UCSD-AML1 (cell line): ENCODE data around the gene THAP8.

Experiments used
- DNase-seq: peaks from one replicate; lab custom pipeline; 2025; ENCODE audit not compliant: unreplicated experiment; lab: John Stamatoyannopoulos, UW

THAP8 gene

DNA sequence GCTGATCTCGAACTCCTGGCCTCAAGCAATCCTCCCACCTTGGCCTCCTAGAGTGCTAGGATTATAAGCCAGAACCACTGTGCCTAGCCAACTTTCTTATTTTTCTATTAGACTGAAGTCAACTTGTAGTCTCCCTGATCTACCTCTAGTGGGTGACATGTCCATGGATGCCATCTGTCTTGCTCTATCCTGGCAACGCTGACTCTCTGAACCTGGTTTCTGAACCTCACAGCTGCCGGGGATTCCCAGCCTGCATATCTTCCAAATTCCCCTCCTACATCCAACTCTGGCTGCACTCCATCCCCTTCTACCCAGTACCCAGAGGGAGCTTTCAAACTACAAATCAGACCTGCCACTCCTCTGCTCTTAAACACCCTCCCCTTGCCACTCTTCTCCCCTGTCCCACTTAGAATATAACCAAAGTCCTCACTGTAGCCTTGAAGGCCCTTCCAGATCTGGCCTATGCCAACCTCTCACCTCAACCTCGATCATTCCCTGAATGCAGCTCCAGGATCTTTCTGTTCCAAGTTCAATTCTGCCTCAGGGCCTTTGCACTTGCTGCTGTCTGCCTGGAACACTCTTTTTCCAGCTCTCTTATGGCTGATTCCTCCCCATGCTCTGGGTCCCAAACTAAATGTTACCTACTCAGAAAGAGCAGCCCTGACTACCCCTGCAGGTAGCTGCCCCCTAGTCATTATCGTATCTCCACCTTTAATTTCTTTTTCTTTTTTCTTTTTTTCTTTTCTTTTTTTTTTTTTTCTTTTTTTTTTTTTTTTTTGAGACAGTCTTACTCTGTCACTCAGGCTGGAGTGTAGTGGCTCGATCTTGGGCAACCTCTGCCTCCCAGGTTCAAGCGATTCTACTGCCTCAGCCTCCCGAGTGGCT lies 23.6 kb downstream of the THAP8 start:
- no peak for DNase-seq

GRCh38 chr19:36028313-36029041 lies 25.6 kb downstream of the THAP8 start:
- DNase-seq = no peak

GRCh38 chr19:36027696-36028095 lies 26.4 kb downstream of the THAP8 start:
- no peak for DNase-seq

GRCh38 chr19:36026091-36026876 lies 27.8 kb downstream of the THAP8 start:
- no peak for DNase-seq

- no peak for DNase-seq
These were observed 28.5 kb downstream of the THAP8 start for GRCh38 chr19:36025541-36025940.

DNA sequence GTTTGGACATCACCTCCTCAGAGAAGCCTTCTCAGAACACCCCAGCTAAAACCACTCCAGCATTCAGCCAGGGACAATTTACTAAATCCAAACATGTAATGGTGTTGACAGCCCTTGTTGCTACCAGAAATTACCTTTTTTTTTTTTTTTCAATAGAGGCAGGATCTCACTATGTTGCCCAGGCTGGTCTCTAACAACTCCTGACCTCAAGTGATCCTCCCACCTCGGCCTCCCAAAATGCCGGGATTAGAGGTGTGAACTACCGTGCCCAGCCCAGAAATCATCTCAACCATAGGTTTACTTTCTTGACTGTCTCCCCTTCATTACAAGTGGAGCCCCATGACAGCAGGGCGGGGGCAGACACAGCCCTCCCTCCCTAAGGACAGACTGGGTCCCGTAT lies 30.7 kb downstream of the THAP8 start:
- no peak for DNase-seq

- no peak for DNase-seq
These were observed 34.9 kb downstream of the THAP8 start for GRCh38 chr19:36019061-36019670.

GRCh38 chr19:36014012-36014924 lies 39.8 kb downstream of the THAP8 start, which contains the start of gene ALKBH6:
TSS of gene ALKBH6 (minus strand) at chr19:36014213. CDS start at chr19:36013397, 816 bp downstream.
- peak; percentile 99 for DNase-seq

DNA sequence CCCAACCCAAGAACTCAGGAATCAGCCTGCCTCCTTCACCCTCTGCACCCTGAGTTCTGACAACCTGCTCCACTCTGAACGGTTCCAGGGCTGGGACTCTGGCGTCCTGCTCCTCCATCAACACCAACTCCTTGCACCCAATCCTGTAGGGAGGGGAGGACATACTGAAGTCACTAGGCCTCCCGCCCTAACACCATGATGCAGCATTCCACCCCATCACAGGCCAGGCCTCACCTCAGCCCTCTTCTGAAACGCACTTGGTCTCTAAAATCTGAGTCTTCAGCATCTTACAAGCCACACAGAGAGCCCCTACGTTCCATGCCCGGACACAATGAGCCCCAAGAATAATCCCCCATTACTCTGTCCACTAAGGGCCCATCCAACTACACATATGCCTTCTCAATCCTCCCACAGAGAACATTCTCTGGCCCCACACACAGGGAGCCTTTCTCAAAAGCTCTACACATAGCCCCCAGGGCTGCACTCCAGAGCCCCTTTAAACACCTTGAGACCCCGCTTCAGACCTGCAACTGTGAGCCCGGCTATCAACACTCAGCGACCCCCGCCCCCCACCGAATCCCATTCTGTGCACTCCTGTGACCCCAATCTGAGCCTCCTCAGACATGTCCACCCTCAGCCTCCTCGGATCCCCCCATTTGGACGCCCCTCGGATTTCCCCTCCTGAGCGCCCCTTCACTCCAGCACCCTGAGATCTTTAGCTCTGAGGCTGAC lies 40.6 kb downstream of the THAP8 start:
- no peak for DNase-seq

GRCh38 chr19:36010402-36010801 lies 43.7 kb downstream of the THAP8 start:
- no peak for DNase-seq

DNA sequence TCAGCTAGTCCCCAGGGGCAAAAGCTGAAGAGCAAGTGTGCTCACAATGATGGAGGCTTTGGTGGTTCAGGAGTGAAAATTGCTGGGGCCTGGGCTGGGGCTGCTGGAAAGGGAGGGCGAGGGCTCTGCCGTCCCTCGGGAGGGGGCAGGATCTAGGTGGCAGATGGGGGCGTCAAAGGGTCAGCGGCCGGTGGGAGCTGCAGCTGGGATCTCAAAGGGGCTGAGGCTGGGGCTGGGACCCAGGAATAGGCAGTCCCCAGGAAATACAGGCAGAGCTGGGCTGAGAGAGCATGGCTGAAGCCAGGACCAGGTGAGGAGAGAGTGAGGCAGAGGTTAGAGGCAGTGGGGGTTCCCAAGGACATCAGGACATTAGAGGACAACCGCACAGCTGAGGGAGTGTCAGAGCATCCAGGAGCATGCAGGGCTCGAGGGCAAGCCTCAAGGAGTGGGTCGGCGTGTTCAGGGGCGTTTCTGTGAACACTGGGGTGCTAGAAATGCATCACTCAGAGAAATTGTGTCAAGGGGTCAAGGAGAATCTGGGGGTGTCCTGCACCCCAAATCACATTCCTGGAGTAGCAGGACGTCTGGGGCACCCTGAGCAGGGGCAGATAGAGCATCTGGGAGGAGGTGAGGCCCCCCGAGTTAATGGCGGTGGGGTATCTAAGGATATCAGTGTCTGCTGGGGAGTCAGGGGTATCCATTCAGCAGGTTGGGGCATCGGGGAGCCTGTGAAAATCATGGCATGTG lies 44.3 kb downstream of the THAP8 start:
- no peak for DNase-seq

DNA sequence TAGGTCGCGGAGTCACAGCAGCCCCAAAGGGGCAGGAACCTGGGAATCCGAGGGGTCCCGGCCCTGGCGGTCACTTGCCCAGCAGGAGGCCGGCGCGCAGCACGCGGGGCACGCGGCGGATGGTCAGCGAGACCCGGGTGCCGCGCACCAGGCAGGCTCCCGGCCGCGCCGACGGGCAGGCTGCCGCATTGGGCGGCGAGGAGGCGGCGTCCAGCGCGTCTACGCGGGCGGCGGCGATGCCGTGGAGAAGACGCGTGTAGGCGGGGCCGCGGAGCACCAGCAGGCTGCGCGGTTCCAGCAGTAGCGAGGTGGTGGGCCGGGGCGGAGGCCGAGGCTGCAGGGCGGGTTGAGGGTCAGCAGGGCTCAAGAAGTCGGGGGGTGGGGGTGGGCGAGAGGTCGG lies 44.9 kb downstream of the THAP8 start:
- no peak for DNase-seq

DNA sequence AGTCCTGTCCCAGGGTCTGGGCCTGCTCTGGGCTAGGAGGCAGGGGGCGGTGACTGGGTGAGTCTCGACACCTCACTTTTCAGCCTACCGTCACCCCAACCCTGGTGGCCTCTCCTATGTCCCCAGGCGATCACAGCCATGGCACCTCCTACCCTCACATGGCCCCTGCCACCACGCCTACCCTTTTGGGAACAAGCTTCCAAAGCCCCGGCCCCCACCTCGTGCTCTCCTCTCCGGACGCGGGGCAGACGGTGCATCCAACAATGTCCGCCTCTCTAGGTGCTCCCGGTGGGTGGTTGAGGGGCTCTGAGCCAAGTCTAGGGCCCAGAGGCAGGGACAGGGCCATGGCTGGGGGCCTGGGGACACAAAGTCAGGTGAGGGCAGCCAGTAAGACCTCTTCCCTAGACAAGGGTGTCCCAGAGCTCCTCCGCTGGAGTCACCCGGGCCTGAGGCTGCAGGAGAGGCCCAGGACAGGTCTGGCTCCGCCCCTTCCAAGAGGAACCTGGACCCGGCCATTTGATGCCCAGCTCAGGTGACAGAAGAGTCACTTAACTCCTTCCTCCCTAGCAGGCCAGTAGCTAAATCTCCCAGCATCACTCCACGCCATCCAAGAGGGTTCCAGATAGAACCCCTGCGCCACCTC lies 45.6 kb downstream of the THAP8 start, which contains the start of gene SYNE4:
Gene SYNE4 (minus strand): TSS at position 478 of the 643 bp plus-strand sequence. CDS start 132 bp downstream, at position 346.
- DNase-seq = no peak

- DNase-seq = no peak
These were observed 47.1 kb downstream of the THAP8 start for GRCh38 chr19:36006955-36007354.

- DNase-seq = no peak
These were observed 50.8 kb downstream of the THAP8 start for GRCh38 chr19:36003284-36003683.

DNA sequence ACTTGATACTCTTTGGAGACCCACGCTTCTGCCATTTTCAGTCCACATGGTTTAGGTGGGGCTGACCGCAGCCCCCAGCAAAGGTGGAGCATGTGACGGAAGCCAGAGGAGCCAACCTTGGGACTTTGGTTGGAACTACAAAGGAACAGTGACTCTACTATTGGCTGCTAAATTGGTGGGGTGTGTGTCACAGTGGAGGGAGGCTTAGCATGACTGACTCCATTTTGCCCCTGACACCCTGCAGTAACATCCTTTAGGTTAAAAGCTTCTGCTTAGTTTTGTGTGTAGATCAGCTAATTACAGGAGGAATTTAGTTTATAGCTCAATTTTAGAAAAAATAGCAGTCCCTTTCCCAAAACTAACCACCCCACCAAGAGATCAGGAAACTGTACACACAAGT lies 52.5 kb downstream of the THAP8 start:
- DNase-seq = no peak

- DNase-seq = no peak
These were observed 57.3 kb downstream of the THAP8 start for GRCh38 chr19:35996777-35997176.
